Esophagus squamous epithelium (tissue), 5 donors: ENCODE results near the gene COL15A1. TPM values are rescaled to one million over a fixed set of nuclear protein-coding genes. Genes with fewer than 3 reads are reported as not detected.

Experiments used
- DNase-seq: peaks from one replicate; lab custom pipeline; 2025; lab: John Stamatoyannopoulos, UW
- H3K27ac ChIP-seq, 4 donors: fragments of 200-600 bp; sonication (generic); one replicate each; pipeline ENCODE4 v1.5.1; 2016 to 2019; ENCODE audit warnings: mild to moderate bottlenecking in 1 of 4
- H3K27me3 ChIP-seq, 4 donors: fragments of 200-600 bp; sonication (generic); 1 replicate in 3 of 4; 2 replicates in 1 of 4; pipeline versions ENCODE4 v1.5.1 to v1.6.0; 2017 to 2021; ENCODE audit warnings: antibody characterized with exemption in 1 of 4
- H3K36me3 ChIP-seq, 3 donors: fragments of 200-600 bp; sonication (generic); one replicate each; pipeline ENCODE4 v1.5.1; 2016 to 2019
- H3K4me1 ChIP-seq, 3 donors: fragments of 200-600 bp; sonication (generic); one replicate each; pipeline ENCODE4 v1.5.1; 2017 to 2019
- H3K4me3 ChIP-seq, 4 donors: fragments of 200-600 bp; sonication (generic); 1 replicate in 3 of 4; 2 replicates in 1 of 4; pipeline ENCODE4 v1.5.1; 2016 to 2019; ENCODE audit warnings: mild to moderate bottlenecking in 2 of 4, moderate library complexity in 1 of 4
- H3K9me3 ChIP-seq, 3 donors: fragments of 200-600 bp; sonication (generic); one replicate each; pipeline ENCODE4 v1.5.1; 2016 to 2019
- CTCF ChIP-seq, 6 experiments: fragments of 450-650 bp in 4 of 6; fragments of 200-600 bp in 2 of 6; sonication (generic) in 2 of 6; IDR thresholded peaks; one replicate each; pipeline ENCODE4 v1.5.1; 2016 to 2019; ENCODE audit warnings: antibody characterized with exemption in 6 of 6, mild to moderate bottlenecking in 4 of 6, moderate library complexity in 4 of 6
- POLR2A ChIP-seq, 4 donors: fragments of 450-650 bp; IDR thresholded peaks; one replicate each; pipeline ENCODE4 v1.6.1; 2017; ENCODE audit warnings: antibody characterized with exemption in 4 of 4, mild to moderate bottlenecking in 4 of 4, moderate library complexity in 3 of 4
- WGBS, 2 donors: methylation state at CpG; one replicate each; pipeline ENCODE4 v1.1.5; 2018; 5-methylcytosine and 5-hydroxymethylcytosine counted together
- intact Hi-C: fragments of 100-400 bp; cut with DNase I; formaldehyde crosslinking; loops from one replicate; pipeline ENCODE4 v1.15.0; 2022
- total RNA-seq, 4 donors: library from RNA; depleted of rRNA; stranded (reverse); fragments of >200 nt; gene quantifications; one replicate each; pipeline ENCODE4 v1.1.0, GENCODE V29; 2016
- donor health status: DM: yes; HTN: yes; CAD: no.

The COL15A1 gene
- total RNA-seq, 4 donors from 2014 or later: 3.4 to 33.2 (median 9.7) TPM

DNA sequence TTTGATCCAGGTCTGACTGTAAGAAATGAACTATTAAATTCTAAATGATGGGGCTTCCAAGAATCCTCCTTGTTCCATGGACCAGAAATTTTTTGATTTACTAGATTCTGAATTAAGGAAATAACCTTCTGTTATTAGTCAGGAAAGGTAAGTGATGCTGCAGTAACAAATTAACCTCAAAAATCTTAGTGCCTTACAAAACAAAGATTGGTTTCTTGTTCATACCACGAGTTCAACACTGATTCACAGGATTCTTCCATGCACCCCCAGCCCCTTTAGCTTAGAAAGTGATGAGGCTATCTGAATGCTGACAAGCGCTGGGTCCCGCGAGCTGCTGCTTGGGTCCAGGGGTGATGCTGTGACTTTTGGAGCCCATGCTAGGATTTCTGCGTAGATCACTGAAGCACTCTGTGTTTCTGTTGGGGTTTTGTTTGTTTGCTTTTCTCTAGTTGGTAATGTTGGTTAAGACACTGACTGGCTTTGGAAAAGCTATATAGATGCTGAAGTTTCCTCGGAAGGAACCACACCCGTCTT, 52.3 kb downstream of the COL15A1 start:
- no peak for TF ChIP-seq POLR2A (IDR thresholded peaks at IDR 0.05)
- TF ChIP-seq CTCF (IDR thresholded peaks at IDR 0.05): no peak
- Histone ChIP-seq H3K27ac (no peak overlapping the region), H3K36me3 (no peaks in the 10 kb centered on the region), H3K4me1 (peaks cover 14 to 55% (median 17%) of the 10 kb centered on the region in 3 donors), H3K4me3 (no peak overlapping the region), H3K27me3 (peaks cover 0 to 6% (median 0%) of the 10 kb centered on the region in 4 donors), H3K9me3 (no peaks in the 10 kb centered on the region)
- DNase-seq: no peak
- 81 to 87% methylated on average over 7 of the region's 7 CpGs for WGBS, 2 donors
- intact Hi-C loops: loop anchor here (5.0 kb wide), 2 partner anchors 146 to 149 kb away; no protein-coding TSS in a partner anchor

DNA sequence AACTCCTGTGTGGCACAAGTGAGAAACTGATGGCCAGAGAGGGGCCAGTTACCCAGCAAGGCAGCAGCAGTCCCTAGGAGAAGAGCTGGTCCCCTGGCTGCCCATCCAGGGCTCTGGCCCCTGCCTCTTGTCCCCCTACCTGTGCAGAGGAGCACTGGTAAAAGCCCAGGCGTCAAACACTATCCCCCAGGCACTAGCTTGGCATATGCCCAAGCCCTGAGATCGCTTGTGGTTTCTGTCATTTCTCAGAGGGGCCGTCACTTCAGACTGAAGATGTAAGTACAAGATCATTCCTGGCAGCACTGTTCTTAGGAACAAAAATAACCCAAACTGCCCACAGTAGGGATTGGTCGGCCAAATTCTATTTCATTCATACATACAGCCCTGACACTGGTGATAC, 53.9 kb downstream of the COL15A1 start:
- Histone ChIP-seq H3K4me1 (peaks cover 14 to 55% (median 17%) of the 10 kb centered on the region in 3 donors), H3K27me3 (peaks cover 0 to 6% (median 0%) of the 10 kb centered on the region in 4 donors), H3K9me3 (no peaks in the 10 kb centered on the region), H3K36me3 (no peaks in the 10 kb centered on the region), H3K27ac (peak overlapping the region in 3 of 4 donors; percentile 50 to 82 (median 71)), H3K4me3 (no peak overlapping the region)
- DNase-seq: no peak
- 57 to 63% methylated on average over 2 to 3 of the region's 4 CpGs for WGBS, 2 donors
- TF ChIP-seq CTCF (IDR thresholded peaks at IDR 0.05) (no peak), POLR2A (IDR thresholded peaks at IDR 0.05) (no peak)
- intact Hi-C loops: loop anchor here (5.0 kb wide), 2 partner anchors 145 to 150 kb away; no protein-coding TSS in a partner anchor

DNA sequence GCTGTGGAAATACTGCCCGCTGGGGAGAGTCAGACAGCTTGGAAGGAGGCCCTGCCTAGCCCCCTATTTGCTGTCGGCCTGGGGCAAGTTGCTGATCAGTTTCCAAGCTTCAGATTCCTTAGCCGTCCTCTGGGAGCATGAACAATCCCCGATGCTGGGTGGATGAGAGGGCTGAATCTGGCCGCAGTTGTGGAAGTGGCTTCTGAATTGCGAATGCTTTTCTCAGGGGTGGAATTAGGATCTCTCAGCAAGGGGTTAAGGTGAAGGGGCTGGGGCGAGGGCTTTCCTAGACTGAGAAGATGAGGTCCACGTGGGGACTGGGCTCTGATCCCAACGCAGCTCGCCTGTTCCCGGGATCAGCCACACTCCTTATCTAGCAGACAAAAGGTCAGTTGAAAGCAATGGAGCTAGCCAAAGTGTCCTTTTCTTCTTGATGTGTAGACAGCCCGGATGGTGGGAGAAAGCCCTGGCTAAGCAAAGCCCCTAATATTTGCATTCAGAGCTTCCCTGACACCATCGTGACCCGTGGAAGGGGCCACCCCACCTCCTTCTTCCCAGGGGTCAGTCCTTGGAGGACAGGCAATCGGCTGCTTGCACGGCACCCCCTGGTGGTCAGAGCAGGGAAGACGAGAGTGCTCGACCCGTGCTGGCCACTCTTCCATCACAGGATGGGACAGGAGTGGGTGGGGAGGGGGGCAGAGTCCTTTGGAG, 54.9 kb downstream of the COL15A1 start:
- H3K27ac ChIP-seq: peak overlapping the region; percentile 36 to 88 (median 76)
- intact Hi-C loops: loop anchor here (5.0 kb wide), 2 partner anchors 144 to 151 kb away; no protein-coding TSS in a partner anchor
- H3K4me3 ChIP-seq: peak overlapping the region in 1 of 4 donors; percentile 23
- H3K9me3 ChIP-seq: no peaks in the 10 kb centered on the region
- peaks cover 0 to 6% (median 0%) of the 10 kb centered on the region in 3 donors for H3K36me3 ChIP-seq
- peaks cover 0 to 6% (median 0%) of the 10 kb centered on the region in 4 donors for H3K27me3 ChIP-seq
- no peak for DNase-seq
- WGBS, 2 donors: 20 to 29% methylated on average over 13 to 17 of the region's 19 CpGs
- H3K4me1 ChIP-seq: peaks cover 7 to 48% (median 17%) of the 10 kb centered on the region in 3 donors
- TF ChIP-seq POLR2A (IDR thresholded peaks at IDR 0.05) (no peak), CTCF (IDR thresholded peaks at IDR 0.05) (peak; percentile 71 to 89 (median 82))

- TF ChIP-seq CTCF (IDR thresholded peaks at IDR 0.05): no peak
- TF ChIP-seq POLR2A (IDR thresholded peaks at IDR 0.05): no peak
- DNase-seq: no peak
- 42 to 50% methylated on average over 2 to 3 of the region's 6 CpGs for WGBS, 2 donors
- H3K9me3 ChIP-seq: no peaks in the 10 kb centered on the region
- intact Hi-C loops: loop anchor here (5.0 kb wide), 2 partner anchors 143 to 152 kb away; no protein-coding TSS in a partner anchor
- H3K4me3 ChIP-seq: no peak overlapping the region
- peaks cover 1 to 42% (median 17%) of the 10 kb centered on the region in 3 donors for H3K4me1 ChIP-seq
- peak overlapping the region in 3 of 4 donors; percentile 71 to 88 (median 82) for H3K27ac ChIP-seq
- H3K36me3 ChIP-seq: peaks cover 0 to 9% (median 0%) of the 10 kb centered on the region in 3 donors
- H3K27me3 ChIP-seq: peaks cover 0 to 6% (median 0%) of the 10 kb centered on the region in 4 donors
These were observed 55.4 kb downstream of the COL15A1 start for GRCh38 chr9:98999152-98999525.
